Dermis microvascular lymphatic vessel endothelial cell (primary cell): ENCODE data around the gene GSN. TPM values are rescaled to one million over a fixed set of nuclear protein-coding genes. Genes with fewer than 3 reads are reported as not detected.

Source experiments
- DNase-seq, 2 donors: peaks; one replicate each; pipeline versions ENCODE4 v3.0.0 to v3.0.0-alpha.2; 2010; ENCODE audit warnings: low read depth in 2 of 2
- total RNA-seq: library from RNA; depleted of rRNA; stranded (reverse); fragments of >200 nt; gene quantifications from 2 replicates; pipeline ENCODE4 v1.2.1, GENCODE V29; 2014

GSN gene
- 243 and 248 TPM in 2 replicates for total RNA-seq

DNA sequence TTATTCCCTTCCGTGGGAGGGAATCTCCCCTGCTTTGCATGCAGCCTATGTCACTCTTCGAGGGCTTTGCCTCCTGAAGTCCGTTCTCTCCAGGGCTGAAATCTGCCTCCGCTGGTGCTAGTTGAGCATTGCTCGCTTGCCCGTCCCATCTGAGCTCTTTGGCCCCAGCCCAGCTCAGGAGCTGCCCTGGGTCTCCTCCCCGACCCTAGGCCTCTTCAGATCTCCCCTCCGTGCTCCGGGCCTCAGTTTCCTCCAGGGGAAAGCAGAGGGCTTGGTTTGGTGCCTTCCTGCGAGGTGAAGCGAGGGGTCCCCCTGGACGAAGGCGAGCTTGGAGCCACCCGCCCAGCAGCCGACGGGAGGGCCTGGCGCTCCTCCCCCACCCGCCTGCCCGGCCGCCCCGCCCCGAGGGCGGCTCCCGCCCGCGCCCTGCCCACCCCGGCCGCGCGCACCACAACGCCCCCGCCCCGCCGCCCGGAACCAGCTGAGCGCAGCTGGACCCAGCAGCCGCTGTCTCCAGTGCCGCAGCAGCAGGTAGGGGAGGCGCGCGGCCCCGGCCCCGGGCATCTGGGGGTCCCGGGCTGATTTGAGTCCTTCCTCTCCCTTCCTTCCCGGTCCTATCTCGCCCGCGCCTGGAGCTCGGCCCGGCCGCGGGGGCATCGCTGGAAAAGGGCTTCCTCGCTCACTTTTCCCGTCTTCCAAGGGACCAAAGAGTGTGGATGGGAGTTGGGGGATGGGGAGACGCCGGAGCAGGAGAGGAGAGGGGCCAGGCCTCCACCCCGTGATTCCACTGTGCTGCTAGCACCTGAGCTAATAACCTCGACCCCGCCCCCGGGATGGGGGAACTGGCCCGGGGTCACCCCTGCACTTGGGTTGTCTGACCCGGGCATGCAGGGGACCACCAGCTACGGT lies at the start of gene GSN:
Gene GSN (plus strand): TSS at position 474 of the 909 bp plus-strand sequence. CDS start 33,810 bp downstream, outside the sequence.
- DNase-seq = peak in 1 of 2 donors; percentile 61

DNA sequence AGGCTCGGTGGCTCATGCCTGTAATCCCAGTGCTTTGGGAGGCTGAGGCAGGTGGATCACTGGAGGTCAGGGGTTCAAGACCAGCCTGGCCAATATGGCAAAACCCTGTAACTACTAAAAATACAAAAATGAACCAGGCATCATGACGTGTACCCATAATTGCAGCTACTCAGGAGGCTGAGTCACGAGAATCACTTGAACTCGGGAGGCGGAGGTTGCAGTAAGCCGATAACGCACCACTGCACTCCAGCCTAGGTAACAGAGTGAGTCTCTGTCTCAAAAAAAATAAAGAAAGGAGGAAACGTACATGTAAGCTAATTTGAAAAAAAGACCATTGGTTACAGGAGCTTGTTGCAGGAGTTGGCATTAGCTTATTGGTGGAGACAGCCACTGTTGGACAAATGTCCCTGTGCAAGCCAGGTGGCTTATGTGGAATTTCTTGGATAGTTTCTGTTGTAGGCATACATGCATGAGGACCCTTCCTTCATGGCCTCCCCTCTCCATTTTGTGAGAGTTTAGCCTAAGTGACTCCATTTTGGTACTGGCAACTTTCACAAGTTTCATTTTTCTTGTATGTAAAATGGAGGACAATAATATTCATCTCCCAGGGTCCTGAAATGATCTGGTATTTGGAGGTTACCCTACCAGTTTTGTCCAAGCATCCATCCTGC lies 49.5 kb upstream of the GSN start:
- no peak for DNase-seq

DNA sequence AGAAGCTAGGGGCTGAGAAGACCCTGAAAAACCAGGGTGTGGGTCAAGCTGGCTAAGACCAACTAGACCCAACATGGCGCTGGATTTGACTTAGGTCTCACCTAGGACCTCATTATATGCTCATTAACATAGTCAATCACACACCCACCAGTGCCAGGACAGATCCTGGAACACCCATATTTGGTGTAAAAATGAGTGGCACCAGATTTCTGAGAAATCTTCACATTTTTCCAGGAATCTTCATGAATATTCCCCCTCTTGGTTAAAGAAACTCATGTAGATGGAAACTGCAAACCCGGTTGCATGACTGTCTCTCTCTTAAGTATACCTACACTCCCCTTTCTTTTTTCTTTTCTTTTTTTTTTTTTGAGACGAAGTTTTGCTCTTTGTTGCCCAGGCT lies 48.4 kb upstream of the GSN start:
- DNase-seq = no peak

DNA sequence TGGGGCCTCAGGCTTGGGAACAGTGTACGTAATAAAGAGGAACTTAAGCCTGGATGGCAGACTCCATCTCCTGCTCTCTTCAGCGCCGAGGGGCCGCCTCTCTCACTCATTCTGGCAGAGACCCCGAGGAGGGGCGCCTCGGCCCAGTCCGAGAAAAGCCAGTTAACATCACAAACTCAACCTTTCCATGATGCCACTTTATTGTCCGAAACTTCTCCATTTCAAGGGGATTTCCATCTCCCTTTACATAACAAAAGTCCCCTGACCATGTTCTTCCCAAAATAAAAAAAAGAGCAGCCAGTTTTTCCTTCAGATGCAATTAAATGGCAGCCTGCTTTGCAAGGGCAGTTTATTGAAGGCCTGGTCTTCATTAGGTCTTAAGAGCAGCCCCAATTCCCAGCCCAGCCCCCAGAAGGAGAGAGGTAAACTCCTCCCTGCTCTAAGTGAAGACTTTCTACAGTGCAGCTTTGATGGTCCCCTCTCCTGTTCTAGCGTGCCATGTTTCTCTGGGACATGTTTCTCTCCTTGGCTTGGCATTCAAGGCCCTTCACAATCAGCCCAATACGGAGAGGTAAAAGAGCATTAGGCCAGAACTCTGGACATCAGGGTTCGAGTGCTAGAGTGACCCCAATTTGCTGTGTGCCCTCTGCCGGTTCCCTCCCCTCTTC lies 46.8 kb upstream of the GSN start:
- DNase-seq = no peak

DNA sequence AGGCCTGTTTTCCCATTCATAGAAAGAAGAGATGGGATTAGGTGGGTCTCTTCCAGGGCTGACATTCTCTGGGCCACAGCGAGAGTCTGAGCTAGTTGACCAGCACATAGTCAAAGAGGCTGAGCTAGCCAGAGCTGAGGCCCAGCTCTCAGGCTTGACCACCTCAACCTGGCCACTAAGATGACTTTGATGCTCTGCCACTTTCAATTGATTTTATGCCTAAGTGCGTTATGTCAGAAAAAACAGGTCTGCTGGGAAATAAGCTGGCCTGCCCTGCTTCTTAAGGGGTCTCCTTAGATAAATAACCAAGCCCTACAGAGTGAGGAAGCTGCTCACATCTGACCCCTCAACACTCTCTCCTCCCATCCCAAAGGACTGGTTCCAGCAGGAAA lies 46.3 kb upstream of the GSN start:
- no peak for DNase-seq

DNA sequence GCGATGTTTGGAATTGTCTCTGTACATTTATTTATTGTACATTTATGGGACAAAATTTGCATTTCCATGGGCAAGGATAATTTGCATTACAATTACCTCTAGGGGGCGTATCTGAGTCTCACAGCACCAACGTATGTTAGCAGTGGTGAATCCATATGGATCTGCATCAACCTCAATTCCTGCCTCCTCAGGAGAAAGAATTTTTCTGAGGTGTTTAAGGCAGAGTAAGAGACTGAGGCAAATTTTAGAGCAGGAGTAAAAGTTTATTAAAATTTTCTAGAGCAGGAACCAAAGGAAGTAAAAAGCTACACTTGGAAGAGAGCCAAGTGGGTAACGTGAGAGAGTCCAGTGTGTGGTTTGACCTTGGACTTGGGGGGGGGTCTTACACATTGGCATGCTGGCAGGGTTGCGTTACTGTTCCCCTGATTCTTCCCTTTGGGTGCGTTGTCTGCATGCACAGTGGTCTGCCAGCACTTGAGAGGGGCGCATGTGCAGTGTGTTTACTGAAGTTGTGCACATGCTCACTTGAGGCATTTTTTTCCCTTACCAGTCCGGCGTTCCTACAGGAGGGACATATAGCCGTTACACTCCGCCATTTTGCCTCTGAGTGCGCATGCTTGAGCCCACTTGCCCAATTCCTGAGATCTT lies 45.3 kb upstream of the GSN start:
- DNase-seq = peak; percentile 36 to 63

DNA sequence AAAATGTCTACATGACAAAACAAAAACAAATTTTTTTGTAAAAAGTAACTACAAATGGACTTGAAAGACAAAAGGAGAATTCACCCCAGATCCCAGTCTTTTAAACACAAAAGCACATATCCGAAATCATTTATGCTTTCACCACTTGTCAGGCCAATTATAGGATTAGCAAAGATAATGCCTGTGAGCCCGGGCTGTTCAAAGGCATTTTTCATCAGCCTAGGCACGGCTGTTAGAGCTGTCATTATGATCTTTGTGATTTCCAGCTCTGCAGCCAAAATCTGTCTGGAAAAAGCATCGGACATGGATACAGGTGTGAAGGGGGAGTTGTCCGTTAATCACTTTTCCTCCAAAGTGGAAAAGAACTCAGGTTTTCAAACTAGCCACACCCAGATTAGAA lies 42.7 kb upstream of the GSN start:
- DNase-seq = no peak

DNA sequence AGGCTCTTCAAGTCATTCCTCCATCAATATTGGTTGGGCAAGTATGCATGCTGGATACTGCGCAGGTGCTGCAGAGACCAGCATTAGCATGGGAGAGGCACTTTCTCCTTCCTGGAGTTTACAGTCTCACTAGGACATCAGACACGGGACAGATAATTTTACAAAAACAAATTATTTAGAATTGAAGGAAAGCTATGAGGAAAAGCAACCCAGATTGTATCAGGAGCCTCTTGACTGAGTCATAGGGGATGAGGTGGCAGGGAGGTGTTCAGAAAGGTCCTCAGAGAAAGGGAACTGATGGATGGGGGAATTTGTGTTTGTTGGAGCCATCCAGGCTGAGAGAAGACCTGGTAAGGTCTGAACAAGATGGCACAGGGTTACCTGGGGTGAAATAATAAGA lies 41.8 kb upstream of the GSN start:
- DNase-seq = peak in 1 of 2 donors; percentile 12

DNA sequence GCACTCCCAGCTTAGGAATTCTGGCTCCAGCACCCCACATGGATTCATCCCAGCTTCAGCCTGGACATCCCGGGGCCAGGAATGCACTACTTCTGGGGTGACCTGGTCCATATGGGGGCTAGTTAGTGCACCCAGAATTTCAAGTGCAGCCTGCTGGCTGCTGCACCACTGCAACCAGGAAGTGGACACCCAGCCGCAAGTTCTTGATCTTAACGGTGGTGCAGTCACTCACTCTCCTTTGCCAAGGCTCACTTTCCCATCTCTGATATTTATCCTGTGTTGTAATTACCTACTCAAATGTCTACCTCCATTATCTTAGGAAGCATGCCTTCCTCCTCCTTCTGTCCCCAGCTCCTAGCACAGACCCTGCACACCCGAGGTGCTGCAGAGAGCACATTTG lies 40.1 kb upstream of the GSN start:
- DNase-seq = no peak

DNA sequence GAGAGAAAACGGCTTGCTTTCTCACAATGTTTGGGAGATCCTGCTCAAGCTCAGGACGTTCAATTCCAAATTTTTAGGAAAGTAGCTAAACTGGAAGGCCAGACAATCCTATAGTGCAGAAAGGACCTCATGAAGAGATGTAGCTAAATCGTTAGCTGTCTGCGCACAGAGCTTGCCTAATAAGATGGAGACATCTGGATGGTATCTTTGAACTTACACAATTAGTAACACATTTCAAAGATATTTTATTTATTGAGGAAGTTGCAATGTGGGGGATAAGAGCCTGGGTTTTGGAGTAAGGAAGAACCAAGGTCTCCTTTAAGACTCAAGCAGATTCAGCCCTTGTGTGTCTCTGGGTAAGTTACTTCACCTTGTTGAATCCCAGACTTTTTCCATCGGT lies 37.7 kb upstream of the GSN start:
- DNase-seq = no peak

DNA sequence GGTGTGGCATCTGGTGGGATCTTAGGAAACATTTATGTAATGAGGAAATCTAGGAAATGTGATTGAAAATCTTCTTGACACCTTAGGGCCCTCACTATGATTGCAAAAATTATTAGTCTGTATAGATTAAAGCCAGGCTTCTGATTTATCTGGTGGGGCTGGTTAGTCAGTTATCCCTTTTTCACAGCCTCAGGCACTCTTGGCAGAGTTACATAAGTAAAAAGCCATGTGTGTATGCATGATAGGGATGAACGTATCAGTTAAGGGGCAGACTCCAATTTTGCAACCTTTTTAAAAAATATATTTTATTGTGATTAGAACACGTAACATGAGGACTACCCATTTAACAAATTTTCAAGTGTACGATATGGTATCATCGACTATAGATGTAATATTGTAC lies 35.7 kb upstream of the GSN start:
- DNase-seq = no peak

DNA sequence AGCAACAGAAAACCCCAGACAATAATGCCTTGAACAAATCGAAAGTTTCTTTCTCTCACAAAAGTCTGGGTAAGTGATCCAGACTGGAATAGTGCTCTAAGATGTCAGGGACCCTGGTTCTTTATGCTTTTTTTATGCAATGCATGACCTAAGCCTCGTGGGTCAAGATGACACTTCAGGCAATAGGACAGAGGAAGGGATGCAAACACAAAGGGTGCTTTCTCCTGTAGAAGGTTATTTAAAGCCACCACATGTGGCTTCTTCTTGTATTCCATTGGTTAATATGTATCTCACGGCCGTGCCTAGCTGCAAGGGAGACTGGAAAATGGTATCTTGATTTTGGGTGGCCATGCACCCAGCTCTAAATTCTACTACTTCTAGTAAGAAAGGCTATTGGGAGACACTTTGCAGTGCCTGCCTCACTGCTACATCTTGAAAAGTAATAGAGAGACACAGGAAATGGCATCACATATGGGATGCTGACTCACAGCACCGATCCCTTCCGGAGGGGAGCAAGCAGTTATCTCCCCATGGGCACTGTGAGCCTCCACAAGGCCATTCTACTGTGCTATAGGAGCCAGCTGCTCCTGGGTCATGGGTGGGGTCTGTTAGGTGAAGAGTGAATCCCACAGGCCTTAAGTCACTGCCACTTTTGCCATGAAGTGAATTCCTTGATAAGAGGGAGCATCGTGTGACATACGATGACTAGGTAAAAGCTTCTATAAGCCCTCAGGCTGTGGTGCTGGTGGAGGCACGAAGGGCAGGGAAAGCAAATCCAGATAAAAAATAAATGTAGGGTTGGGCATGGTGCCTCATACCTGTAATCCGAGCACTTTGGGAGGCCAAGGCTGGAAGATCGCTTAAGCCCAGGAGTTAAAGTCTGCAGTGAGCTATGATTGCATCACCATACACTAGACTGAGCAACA lies 33.8 kb upstream of the GSN start:
- peak in 1 of 2 donors; percentile 55 for DNase-seq

DNA sequence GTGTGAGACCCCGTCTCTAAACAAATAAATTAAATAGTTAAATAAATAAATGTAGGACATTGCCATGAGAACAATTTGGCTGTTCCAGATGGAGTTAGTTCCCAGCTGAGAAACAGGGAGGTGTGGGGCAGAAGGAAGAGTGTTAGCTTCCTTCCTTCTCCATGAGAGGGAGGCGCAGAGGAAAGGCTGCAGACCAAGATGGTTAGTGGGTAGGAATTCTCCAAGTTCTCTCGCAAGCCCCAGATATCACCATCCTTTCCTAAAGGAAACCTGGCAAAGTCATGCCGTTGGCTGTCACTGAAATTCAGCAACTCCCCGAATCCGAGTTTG lies 33.2 kb upstream of the GSN start:
- no peak for DNase-seq

DNA sequence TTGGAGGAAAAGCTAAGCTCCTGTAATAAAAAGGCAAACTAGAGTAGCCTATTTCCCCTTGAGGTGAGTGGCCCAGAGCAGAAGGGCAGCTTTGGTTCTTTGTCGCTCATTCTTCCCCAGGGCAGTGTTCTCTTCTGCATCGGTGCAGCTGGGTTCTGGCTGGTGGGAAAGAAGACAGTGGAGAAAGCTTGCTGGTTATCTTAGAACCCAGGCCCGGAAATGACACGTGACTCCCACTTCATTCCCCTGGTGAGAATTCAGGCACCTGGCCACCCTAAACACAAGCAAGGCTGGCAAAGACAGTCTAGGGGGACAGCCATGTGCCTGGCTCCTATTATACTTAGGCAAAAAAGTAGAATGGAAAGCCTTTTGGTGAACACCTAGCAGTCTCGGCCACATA lies 32.5 kb upstream of the GSN start:
- no peak for DNase-seq

DNA sequence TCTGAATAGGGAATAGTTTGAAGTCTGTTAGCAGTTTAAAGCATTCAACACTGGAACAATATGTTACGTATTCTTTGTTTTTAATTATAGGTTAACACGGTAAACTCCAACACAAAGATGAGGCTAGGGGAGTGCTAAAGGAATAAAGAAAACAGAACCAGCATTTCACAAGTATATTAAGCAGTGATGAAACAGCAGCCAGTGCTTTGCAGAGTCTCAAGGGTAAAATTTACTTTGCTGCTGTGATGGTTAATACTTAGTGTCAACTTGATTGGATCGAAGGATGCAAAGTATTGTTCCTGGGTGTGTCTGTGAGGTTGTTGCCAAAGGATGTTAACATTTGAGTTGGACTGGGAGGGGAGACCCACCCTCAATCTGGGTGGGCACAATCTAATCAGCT lies 30.0 kb upstream of the GSN start:
- no peak for DNase-seq

DNA sequence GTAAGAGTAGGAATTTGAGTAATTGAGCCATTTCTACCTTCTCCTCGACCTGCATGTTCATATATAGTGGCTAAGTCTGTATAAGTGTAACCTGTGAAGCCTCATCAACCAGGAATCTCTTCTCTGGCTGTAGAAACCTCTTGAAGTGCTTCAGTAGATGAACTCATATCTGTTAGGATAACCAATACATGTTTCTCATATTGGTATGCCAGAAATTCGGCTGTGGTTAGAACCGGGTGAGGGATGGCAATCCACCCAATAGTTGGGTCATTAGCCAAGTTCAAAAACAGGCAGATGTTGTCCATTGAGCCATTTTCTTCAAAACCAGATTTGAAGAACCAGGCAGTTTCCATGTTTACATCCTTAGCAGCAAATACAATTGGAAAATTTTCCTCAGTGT lies 28.9 kb upstream of the GSN start:
- no peak for DNase-seq

DNA sequence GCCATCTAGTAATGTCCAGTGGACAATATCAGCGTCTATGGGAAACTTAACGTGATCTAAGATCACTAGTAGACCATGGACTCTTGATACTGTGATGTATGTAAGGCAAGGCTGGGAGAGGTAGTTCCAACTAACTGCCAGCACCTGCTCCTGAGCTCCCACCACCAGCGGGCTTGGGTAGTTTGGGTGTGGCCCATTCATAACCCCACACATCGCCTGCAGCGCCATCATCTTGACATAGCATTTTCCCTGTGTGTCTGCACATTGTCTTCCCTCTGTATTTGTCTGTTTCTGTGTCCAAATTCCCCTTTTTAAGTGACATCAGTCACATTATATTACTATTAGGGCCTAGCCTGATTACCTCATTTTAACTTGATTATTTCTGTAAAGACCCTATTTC lies 28.1 kb upstream of the GSN start:
- DNase-seq = no peak

DNA sequence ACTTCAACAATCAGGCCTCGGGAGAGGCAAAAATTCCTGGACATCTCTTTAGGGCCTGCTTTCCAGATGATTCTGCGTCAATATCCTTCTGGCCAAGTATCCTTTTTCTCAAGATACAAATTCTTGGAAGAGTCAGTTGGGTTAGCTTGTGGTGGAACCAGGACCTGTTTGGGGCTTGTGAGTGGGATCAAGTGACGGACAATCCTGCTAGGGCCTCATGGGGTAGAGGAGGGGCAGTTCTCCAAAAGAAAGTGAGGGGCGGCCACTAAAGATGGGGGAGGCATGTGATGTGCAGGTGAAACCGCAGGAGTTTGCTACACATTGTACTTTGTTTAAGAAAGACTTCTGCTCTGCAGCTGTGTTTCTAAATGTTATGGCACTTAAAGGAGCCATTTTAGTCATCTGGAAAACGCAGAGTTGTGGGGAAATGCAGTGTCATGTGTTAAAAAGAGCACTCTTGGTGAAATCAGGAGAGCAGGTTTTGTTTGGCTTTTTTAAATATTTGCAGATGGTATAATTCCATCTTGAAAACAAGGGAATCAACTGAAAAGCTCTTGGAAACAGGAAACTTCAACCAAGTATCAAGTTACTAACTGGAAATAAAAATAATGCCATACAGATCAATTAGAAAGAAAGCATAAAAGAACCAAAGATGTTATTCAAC lies 27.4 kb upstream of the GSN start:
- DNase-seq = no peak

DNA sequence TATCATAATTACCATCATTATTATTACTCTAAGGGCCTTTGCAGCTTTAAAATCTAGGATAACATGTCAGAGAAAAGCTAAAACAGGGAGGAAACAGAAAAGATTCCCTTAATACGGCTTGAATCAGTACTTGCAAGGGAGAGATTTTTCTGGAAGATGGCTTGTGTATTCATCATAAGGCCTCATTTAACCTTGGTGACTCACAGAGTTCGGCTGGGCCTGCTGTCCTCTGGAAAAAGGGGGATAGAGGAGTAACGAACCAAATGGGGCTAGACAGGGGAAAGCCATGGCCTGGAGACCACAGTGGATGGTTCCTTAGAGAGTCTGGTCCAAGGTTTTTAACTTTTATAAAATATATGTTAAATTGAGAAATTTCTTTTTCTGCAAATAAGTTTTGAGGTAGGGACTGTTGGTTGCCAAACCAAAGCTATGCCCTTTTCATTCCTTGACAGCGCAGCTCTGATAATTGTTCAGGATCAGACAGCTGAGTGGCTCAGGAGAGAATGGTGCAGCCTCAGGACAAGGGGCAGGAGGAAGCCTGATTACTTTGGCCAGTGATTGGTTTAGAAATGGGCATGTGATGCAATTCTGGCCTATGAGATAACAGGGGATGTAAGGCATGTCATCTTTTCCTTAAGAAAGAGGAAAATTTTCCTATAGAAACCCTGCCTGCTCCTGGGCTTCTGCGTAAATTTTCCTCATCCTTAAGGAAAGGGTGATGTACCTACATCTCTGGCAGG lies 25.6 kb upstream of the GSN start:
- no peak for DNase-seq

DNA sequence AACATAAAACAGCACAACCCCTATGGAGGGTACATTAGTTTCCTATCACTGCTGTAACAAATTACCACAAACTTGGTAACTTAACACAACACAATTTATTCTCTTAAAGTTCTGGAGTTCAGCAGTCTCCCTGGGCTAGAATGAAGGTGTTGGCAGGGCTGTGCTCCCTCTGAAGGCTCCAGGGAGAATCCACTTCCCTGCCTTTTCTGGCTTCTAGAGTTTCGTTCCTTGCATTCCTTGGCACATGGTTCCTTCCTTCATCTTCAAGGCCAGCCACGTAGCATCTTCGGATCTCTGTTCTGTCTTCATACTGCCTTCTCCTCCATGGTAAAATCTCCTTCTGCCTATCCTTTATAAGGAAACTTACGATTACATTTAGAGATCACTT lies 25.0 kb upstream of the GSN start:
- no peak for DNase-seq
